Peyer's patch (tissue), 4 donors: ENCODE data around the gene VMO1. TPM values are rescaled to one million over a fixed set of nuclear protein-coding genes. Genes with fewer than 3 reads are reported as not detected.

Experiments
- DNase-seq, 3 donors: peaks; one replicate each; pipeline ENCODE4 v3.0.0-alpha.2; 2017 to 2019
- H3K27ac ChIP-seq, 4 donors: fragments of 200-600 bp; sonication (generic); one replicate each; pipeline ENCODE4 v1.5.1; 2016 to 2019
- H3K27me3 ChIP-seq, 2 donors: fragments of 200-600 bp; sonication (generic); one replicate each; pipeline ENCODE4 v1.5.1; 2019
- H3K36me3 ChIP-seq, 3 donors: fragments of 200-600 bp; sonication (generic); one replicate each; pipeline ENCODE4 v1.5.1; 2016 to 2019
- H3K4me1 ChIP-seq, 4 donors: fragments of 200-600 bp; sonication (generic); one replicate each; pipeline ENCODE4 v1.5.1; 2016 to 2019
- H3K4me3 ChIP-seq, 4 donors: fragments of 200-600 bp; sonication (generic); 1 replicate in 3 of 4; 2 replicates in 1 of 4; pipeline ENCODE4 v1.5.1; 2016 to 2019; ENCODE audit warnings: mild to moderate bottlenecking in 1 of 4
- H3K9me3 ChIP-seq, 4 donors: fragments of 200-600 bp; sonication (generic); one replicate each; pipeline ENCODE4 v1.5.1; 2016 to 2019; ENCODE audit warnings: mild to moderate bottlenecking in 1 of 4
- CTCF ChIP-seq, 6 experiments: fragments of 450-650 bp in 4 of 6; fragments of 200-600 bp in 2 of 6; sonication (generic) in 1 of 6; IDR thresholded peaks; one replicate each; pipeline ENCODE4 v1.5.1; 2017 to 2019; ENCODE audit warnings: antibody characterized with exemption in 6 of 6, mild to moderate bottlenecking in 3 of 6, moderate library complexity in 1 of 6
- POLR2A ChIP-seq, 2 donors: fragments of 450-650 bp; IDR thresholded peaks; one replicate each; pipeline ENCODE4 v1.5.1; 2017; ENCODE audit warnings: antibody characterized with exemption in 2 of 2, mild to moderate bottlenecking in 2 of 2, moderate library complexity in 2 of 2
- total RNA-seq, 4 donors: library from RNA; depleted of rRNA; stranded (reverse); fragments of >200 nt; gene quantifications; one replicate each; pipeline ENCODE4 v1.1.0, GENCODE V29; 2016

Gene VMO1
- total RNA-seq, 4 donors from 2014 or later: 3.8 TPM; not detected in 3

GRCh38 chr17:4768298-4768697 lies 17.9 kb downstream of the VMO1 start:
- H3K27me3 ChIP-seq: no peaks in the 10 kb centered on the region
- DNase-seq: no peak
- no peaks in the 10 kb centered on the region for H3K36me3 ChIP-seq
- peaks cover 0 to 11% (median 2%) of the 10 kb centered on the region in 4 donors for H3K4me1 ChIP-seq
- no peak overlapping the region for H3K27ac ChIP-seq
- no peak overlapping the region for H3K4me3 ChIP-seq
- no peak for TF ChIP-seq CTCF (IDR thresholded peaks at IDR 0.05)
- no peak for TF ChIP-seq POLR2A (IDR thresholded peaks at IDR 0.05)
- H3K9me3 ChIP-seq: no peaks in the 10 kb centered on the region

GRCh38 chr17:4766723-4767122 lies 19.4 kb downstream of the VMO1 start:
- Histone ChIP-seq H3K4me1 (peaks cover 0 to 11% (median 2%) of the 10 kb centered on the region in 4 donors), H3K9me3 (no peaks in the 10 kb centered on the region), H3K4me3 (no peak overlapping the region), H3K36me3 (no peaks in the 10 kb centered on the region), H3K27ac (peak overlapping the region in 1 of 4 donors; percentile 36), H3K27me3 (no peaks in the 10 kb centered on the region)
- no peak for DNase-seq
- no peak for TF ChIP-seq POLR2A (IDR thresholded peaks at IDR 0.05)
- TF ChIP-seq CTCF (IDR thresholded peaks at IDR 0.05): no peak

GRCh38 chr17:4766201-4766600 lies 20.0 kb downstream of the VMO1 start:
- H3K4me1 ChIP-seq: peaks cover 0 to 7% (median 2%) of the 10 kb centered on the region in 4 donors
- H3K27ac ChIP-seq: peak overlapping the region in 1 of 4 donors; percentile 39
- H3K4me3 ChIP-seq: no peak overlapping the region
- H3K27me3 ChIP-seq: no peaks in the 10 kb centered on the region
- TF ChIP-seq CTCF (IDR thresholded peaks at IDR 0.05) (no peak), POLR2A (IDR thresholded peaks at IDR 0.05) (no peak)
- no peaks in the 10 kb centered on the region for H3K36me3 ChIP-seq
- DNase-seq: no peak
- H3K9me3 ChIP-seq: no peaks in the 10 kb centered on the region

GRCh38 chr17:4764595-4764994 lies 21.6 kb downstream of the VMO1 start:
- TF ChIP-seq POLR2A (IDR thresholded peaks at IDR 0.05) (no peak), CTCF (IDR thresholded peaks at IDR 0.05) (no peak)
- DNase-seq: no peak
- Histone ChIP-seq H3K4me1 (peaks cover 0 to 4% (median 0%) of the 10 kb centered on the region in 4 donors), H3K27me3 (no peaks in the 10 kb centered on the region), H3K9me3 (no peaks in the 10 kb centered on the region), H3K27ac (peak overlapping the region in 2 of 4 donors; percentile 31 to 34), H3K4me3 (no peak overlapping the region), H3K36me3 (no peaks in the 10 kb centered on the region)

- Histone ChIP-seq H3K27me3 (no peaks in the 10 kb centered on the region), H3K4me1 (peaks cover 0 to 4% (median 0%) of the 10 kb centered on the region in 4 donors), H3K27ac (peak overlapping the region in 1 of 4 donors; percentile 45), H3K9me3 (no peaks in the 10 kb centered on the region), H3K4me3 (no peak overlapping the region), H3K36me3 (no peaks in the 10 kb centered on the region)
- peak in 1 of 3 donors; percentile 67 for DNase-seq
- TF ChIP-seq CTCF (IDR thresholded peaks at IDR 0.05) (no peak), POLR2A (IDR thresholded peaks at IDR 0.05) (no peak)
Observed at GRCh38 chr17:4759776-4760236, 26.4 kb downstream of the VMO1 start.

- TF ChIP-seq CTCF (IDR thresholded peaks at IDR 0.05) (no peak), POLR2A (IDR thresholded peaks at IDR 0.05) (no peak)
- no peak overlapping the region for H3K4me3 ChIP-seq
- no peak overlapping the region for H3K27ac ChIP-seq
- H3K36me3 ChIP-seq: no peaks in the 10 kb centered on the region
- DNase-seq: no peak
- H3K4me1 ChIP-seq: no peaks in the 10 kb centered on the region
- H3K9me3 ChIP-seq: no peaks in the 10 kb centered on the region
- H3K27me3 ChIP-seq: no peaks in the 10 kb centered on the region
Observed at GRCh38 chr17:4753392-4753791, 32.8 kb downstream of the VMO1 start.
